ENCODE measurements around the gene ATG4B. TPM values are rescaled to one million over a fixed set of nuclear protein-coding genes. Genes with fewer than 3 reads are reported as not detected.

ATG4B gene
- total RNA-seq, 1 donor from 2014 or later = 120 TPM

DNA sequence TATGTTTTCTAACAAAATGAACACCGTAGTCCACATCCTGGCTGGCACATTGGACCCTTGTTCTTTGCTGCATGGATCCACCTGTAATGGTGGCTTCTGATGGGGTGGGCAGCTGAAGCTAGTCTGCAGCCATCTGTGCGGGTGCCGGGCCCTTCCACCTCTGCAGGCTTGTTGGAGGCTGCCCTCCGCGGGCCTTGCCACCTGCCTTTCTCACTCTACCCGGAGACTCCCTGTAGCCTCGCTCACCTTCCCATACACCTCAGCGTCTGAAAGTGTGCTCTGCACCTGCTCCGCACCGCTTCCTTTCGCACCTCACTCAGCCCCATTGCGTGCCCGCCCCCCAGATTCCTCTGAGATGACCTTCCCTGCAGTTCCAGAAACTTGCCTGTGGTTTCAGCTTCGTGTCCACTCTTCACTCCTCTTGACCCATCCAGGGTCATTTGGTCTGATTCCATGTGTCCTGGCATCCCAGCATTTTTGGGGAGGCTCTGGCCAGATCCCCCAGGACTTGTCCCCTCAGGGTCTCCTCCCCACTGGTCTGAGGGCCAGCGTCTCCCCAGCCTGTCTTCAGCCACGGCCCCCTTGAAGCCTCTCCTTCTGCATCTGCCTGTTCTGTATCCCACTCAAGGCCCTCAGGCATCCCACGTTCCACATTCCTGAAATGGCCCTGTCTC, 18.2 kb downstream of the ATG4B start:
- no peak for DNase-seq (ENCODE audit: low read depth)
- Histone ChIP-seq H3K4me3 (ENCODE audit: low read depth, low read length) (no peak overlapping the region), H3K27me3 (ENCODE audit: control insufficient read depth, insufficient read depth, low read length) (no peaks in the 10 kb centered on the region), H3K36me3 (ENCODE audit: control insufficient read depth, insufficient read depth, low read length) (peaks cover 5% of the 10 kb centered on the region)
- TF ChIP-seq, protein P1, sequence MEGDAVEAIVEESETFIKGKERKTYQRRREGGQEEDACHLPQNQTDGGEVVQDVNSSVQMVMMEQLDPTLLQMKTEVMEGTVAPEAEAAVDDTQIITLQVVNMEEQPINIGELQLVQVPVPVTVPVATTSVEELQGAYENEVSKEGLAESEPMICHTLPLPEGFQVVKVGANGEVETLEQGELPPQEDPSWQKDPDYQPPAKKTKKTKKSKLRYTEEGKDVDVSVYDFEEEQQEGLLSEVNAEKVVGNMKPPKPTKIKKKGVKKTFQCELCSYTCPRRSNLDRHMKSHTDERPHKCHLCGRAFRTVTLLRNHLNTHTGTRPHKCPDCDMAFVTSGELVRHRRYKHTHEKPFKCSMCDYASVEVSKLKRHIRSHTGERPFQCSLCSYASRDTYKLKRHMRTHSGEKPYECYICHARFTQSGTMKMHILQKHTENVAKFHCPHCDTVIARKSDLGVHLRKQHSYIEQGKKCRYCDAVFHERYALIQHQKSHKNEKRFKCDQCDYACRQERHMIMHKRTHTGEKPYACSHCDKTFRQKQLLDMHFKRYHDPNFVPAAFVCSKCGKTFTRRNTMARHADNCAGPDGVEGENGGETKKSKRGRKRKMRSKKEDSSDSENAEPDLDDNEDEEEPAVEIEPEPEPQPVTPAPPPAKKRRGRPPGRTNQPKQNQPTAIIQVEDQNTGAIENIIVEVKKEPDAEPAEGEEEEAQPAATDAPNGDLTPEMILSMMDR (IDR thresholded peaks at IDR 0.05; ENCODE audit: insufficient read depth, low read length, poor library complexity, severe bottlenecking) = no peak

GRCh38 chr2:241656190-241656741, 18.8 kb downstream of the ATG4B start:
- no peak for DNase-seq (ENCODE audit: low read depth)
- TF ChIP-seq, protein P1 (IDR thresholded peaks at IDR 0.05; ENCODE audit: insufficient read depth, low read length, poor library complexity, severe bottlenecking) = no peak
- no peak overlapping the region for H3K4me3 ChIP-seq (ENCODE audit: low read depth, low read length)
- H3K27me3 ChIP-seq (ENCODE audit: control insufficient read depth, insufficient read depth, low read length) = no peaks in the 10 kb centered on the region
- H3K36me3 ChIP-seq (ENCODE audit: control insufficient read depth, insufficient read depth, low read length) = peaks cover 6% of the 10 kb centered on the region

DNA sequence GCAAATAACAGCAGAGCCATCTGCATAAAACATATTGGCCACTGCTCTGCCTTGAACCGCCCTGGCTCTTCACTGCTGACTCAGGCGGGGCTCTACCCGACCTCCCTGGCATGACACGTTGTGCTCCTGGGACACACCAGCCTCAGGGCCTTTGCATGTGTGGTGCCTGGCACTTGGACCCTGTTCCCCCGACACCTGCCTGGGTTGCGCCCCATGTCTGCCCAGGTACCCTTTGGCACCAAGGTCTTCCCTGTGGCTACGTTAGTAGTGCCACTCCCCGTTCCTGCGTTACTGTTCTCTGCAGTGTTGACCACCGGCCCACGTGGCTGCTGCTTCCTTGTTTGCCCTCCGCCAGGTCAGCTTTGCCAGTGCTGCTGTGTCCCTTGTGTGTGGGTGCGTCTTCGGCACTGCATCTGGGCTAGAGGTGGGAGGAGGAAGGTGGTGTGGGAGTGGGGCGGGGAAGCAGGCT, 20.3 kb downstream of the ATG4B start:
- Histone ChIP-seq H3K27me3 (ENCODE audit: control insufficient read depth, insufficient read depth, low read length) (no peaks in the 10 kb centered on the region), H3K4me3 (ENCODE audit: low read depth, low read length) (no peak overlapping the region), H3K36me3 (ENCODE audit: control insufficient read depth, insufficient read depth, low read length) (peaks cover 6% of the 10 kb centered on the region)
- TF ChIP-seq, protein P1 (IDR thresholded peaks at IDR 0.05; ENCODE audit: insufficient read depth, low read length, poor library complexity, severe bottlenecking) = no peak
- no peak for DNase-seq (ENCODE audit: low read depth)

- peaks cover 6% of the 10 kb centered on the region for H3K36me3 ChIP-seq (ENCODE audit: control insufficient read depth, insufficient read depth, low read length)
- DNase-seq (ENCODE audit: low read depth) = no peak
- no peak overlapping the region for H3K4me3 ChIP-seq (ENCODE audit: low read depth, low read length)
- H3K27me3 ChIP-seq (ENCODE audit: control insufficient read depth, insufficient read depth, low read length) = no peaks in the 10 kb centered on the region
- TF ChIP-seq, protein P1 (IDR thresholded peaks at IDR 0.05; ENCODE audit: insufficient read depth, low read length, poor library complexity, severe bottlenecking) = no peak
These were observed 20.8 kb downstream of the ATG4B start for GRCh38 chr2:241658296-241658695.

- peak; percentile 21 for DNase-seq (ENCODE audit: low read depth)
- H3K27me3 ChIP-seq (ENCODE audit: control insufficient read depth, insufficient read depth, low read length) = no peaks in the 10 kb centered on the region
- TF ChIP-seq, protein P1 (IDR thresholded peaks at IDR 0.05; ENCODE audit: insufficient read depth, low read length, poor library complexity, severe bottlenecking) = peak; percentile 63
- peaks cover 6% of the 10 kb centered on the region for H3K36me3 ChIP-seq (ENCODE audit: control insufficient read depth, insufficient read depth, low read length)
- H3K4me3 ChIP-seq (ENCODE audit: low read depth, low read length) = no peak overlapping the region
These were observed 21.8 kb downstream of the ATG4B start for GRCh38 chr2:241659150-241659739.
